ENCODE results near the gene USP28. TPM values are rescaled to one million over a fixed set of nuclear protein-coding genes. Genes with fewer than 3 reads are reported as not detected.

USP28 gene
- total RNA-seq, 2 donors from 2014 or later = 28.9 to 31.5 TPM

DNA sequence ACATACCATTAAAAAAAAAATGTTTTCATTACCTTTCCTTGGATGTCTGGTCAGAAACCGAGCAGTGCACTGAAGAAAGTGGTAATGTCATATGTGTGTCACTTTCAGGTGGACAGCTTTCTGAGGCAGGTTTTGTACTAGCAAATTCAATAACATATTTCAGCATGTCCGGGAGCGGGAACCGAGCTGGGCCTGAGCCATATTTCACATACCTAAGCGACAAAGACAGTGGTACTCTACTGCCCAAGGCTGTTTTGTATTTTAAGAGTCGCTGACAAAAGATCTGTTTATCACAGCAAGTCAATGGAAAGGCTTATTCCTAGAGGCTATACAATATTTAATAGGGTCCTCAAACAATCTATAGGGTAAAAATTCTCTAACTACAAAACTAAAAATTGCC, 57.7 kb downstream of the USP28 start:
- Histone ChIP-seq H3K36me3 (peaks cover 0 to 16% of the 10 kb centered on the region in 2 donors), H3K4me3 (no peak overlapping the region), H3K9me3 (no peaks in the 10 kb centered on the region), H3K4me1 (replicated peaks) (no peaks in the 10 kb centered on the region), H3K27ac (no peak overlapping the region), H3K27me3 (replicated peaks; ENCODE audit: insufficient read depth) (no peaks in the 10 kb centered on the region)
- TF ChIP-seq POLR2AphosphoS5 (IDR thresholded peaks at IDR 0.05) (peak; percentile 41), POLR2A (IDR thresholded peaks at IDR 0.05) (no peak)
- DNase-seq (ENCODE audit: low spot score) = peak; percentile 30
- intact Hi-C loops (cut with DNase I) = no loop called here
- 48% methylated on average over 6 of the region's 6 CpGs for WGBS

- 94% methylated on average over 1 of the region's 1 CpG for WGBS
- Histone ChIP-seq H3K27me3 (replicated peaks; ENCODE audit: insufficient read depth) (no peaks in the 10 kb centered on the region), H3K27ac (no peak overlapping the region), H3K4me1 (replicated peaks) (no peaks in the 10 kb centered on the region), H3K9me3 (no peaks in the 10 kb centered on the region), H3K36me3 (peaks cover 0 to 16% of the 10 kb centered on the region in 2 donors), H3K4me3 (no peak overlapping the region)
- DNase-seq (ENCODE audit: low spot score) = no peak
- TF ChIP-seq CTCF (IDR thresholded peaks at IDR 0.05) = no peak
- no peak for TF ChIP-seq POLR2AphosphoS5 (IDR thresholded peaks at IDR 0.05)
- no peak for TF ChIP-seq POLR2A (IDR thresholded peaks at IDR 0.05)
- intact Hi-C loops (cut with DNase I) = no loop called here
These were observed 58.2 kb downstream of the USP28 start for GRCh38 chr11:113817162-113817561.

- H3K4me1 ChIP-seq (replicated peaks) = no peaks in the 10 kb centered on the region
- TF ChIP-seq POLR2A (IDR thresholded peaks at IDR 0.05) (no peak), POLR2AphosphoS5 (IDR thresholded peaks at IDR 0.05) (no peak), CTCF (IDR thresholded peaks at IDR 0.05) (no peak)
- no peak overlapping the region for H3K4me3 ChIP-seq
- no peak for DNase-seq (ENCODE audit: low spot score)
- no peaks in the 10 kb centered on the region for H3K36me3 ChIP-seq
- H3K27ac ChIP-seq = no peak overlapping the region
- H3K27me3 ChIP-seq (replicated peaks; ENCODE audit: insufficient read depth) = no peaks in the 10 kb centered on the region
- no peaks in the 10 kb centered on the region for H3K9me3 ChIP-seq
- intact Hi-C loops (cut with DNase I) = no loop called here
These were observed 61.2 kb downstream of the USP28 start for GRCh38 chr11:113814181-113814580.

DNA sequence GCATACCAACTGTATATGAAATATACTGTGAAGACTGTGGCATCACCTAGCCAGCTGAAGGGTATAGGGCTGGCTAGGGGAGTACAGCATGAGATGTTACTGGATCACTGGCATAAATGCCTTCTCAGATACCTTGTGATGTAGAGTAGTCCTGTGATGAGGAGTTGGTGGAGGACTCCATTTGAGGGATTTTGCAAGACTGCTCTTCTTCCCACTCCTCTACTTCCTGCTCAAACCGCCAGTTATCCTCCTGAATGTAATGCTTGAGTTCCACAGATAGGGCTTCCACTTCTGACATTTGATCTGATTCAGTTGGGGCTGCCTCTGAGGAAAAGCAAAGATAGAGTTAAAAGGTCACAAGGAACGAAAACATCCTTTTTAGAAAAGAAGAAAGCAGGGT, 66.4 kb downstream of the USP28 start:
- no peaks in the 10 kb centered on the region for H3K27me3 ChIP-seq (replicated peaks; ENCODE audit: insufficient read depth)
- no peak overlapping the region for H3K4me3 ChIP-seq
- no peak overlapping the region for H3K27ac ChIP-seq
- no peaks in the 10 kb centered on the region for H3K9me3 ChIP-seq
- H3K36me3 ChIP-seq = peaks cover 0 to 5% of the 10 kb centered on the region in 2 donors
- whole genome bisulfite sequencing = 46% methylated on average over 2 of the region's 2 CpGs
- DNase-seq (ENCODE audit: low spot score) = no peak
- intact Hi-C loops (cut with DNase I) = no loop called here
- TF ChIP-seq POLR2A (IDR thresholded peaks at IDR 0.05) = no peak
- no peak for TF ChIP-seq POLR2AphosphoS5 (IDR thresholded peaks at IDR 0.05)
- no peak for TF ChIP-seq CTCF (IDR thresholded peaks at IDR 0.05)
- H3K4me1 ChIP-seq (replicated peaks) = no peaks in the 10 kb centered on the region

DNA sequence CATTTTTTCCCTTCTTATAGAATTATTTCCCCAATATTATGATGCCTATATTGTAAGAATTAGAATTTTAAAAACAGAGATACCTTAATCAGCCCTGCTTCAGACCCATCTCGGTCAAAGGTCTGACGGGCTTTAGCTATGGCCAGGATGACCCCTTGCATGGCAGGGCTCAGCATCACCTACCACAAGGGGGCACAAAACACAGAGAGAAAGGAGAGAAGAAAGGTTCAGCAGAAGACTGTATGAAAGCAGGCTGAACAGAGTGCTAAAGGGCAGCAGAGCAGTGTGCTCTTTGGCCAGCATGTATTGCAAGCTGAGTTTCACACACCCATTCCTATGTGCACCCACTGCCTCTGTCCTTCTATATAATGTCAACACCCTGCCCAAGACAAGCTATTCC, 69.0 kb downstream of the USP28 start:
- Histone ChIP-seq H3K9me3 (no peaks in the 10 kb centered on the region), H3K4me1 (replicated peaks) (no peaks in the 10 kb centered on the region), H3K27ac (no peak overlapping the region), H3K4me3 (no peak overlapping the region), H3K36me3 (peaks cover 3 to 5% of the 10 kb centered on the region in 2 donors), H3K27me3 (replicated peaks; ENCODE audit: insufficient read depth) (no peaks in the 10 kb centered on the region)
- DNase-seq (ENCODE audit: low spot score) = no peak
- 97% methylated on average over 2 of the region's 2 CpGs for WGBS
- TF ChIP-seq POLR2A (IDR thresholded peaks at IDR 0.05) (no peak), CTCF (IDR thresholded peaks at IDR 0.05) (peak in 2 of 4 experiments; percentile 10 to 25), POLR2AphosphoS5 (IDR thresholded peaks at IDR 0.05) (no peak)
- intact Hi-C loops (cut with DNase I) = no loop called here
